Daoy (cell line): ENCODE data around the gene ARRDC2. TPM values are rescaled to one million over a fixed set of nuclear protein-coding genes. Genes with fewer than 3 reads are reported as not detected.

Source experiments
- DNase-seq: peaks from one replicate; pipeline ENCODE4 v3.0.0-alpha.2; 2015; ENCODE audit warnings: low read depth
- total RNA-seq: library from RNA; depleted of rRNA; stranded (reverse); fragments of >200 nt; shearing (Covaris generic); gene quantifications from 2 replicates; pipeline ENCODE4 v1.2.3, GENCODE V29; 2014; rRNA removed

Gene ARRDC2
- total RNA-seq, 1 experiment from 2014 or later, result 35.7 TPM

GRCh38 chr19:18057557-18057956, 49.6 kb downstream of the ARRDC2 start:
- no peak for DNase-seq

GRCh38 chr19:18058208-18059009, 50.4 kb downstream of the ARRDC2 start:
- DNase-seq, result peak; percentile 81

- no peak for DNase-seq
These were observed 51.3 kb downstream of the ARRDC2 start for GRCh38 chr19:18059297-18059696.

GRCh38 chr19:18059902-18060301, 51.9 kb downstream of the ARRDC2 start:
- DNase-seq, result no peak

DNA sequence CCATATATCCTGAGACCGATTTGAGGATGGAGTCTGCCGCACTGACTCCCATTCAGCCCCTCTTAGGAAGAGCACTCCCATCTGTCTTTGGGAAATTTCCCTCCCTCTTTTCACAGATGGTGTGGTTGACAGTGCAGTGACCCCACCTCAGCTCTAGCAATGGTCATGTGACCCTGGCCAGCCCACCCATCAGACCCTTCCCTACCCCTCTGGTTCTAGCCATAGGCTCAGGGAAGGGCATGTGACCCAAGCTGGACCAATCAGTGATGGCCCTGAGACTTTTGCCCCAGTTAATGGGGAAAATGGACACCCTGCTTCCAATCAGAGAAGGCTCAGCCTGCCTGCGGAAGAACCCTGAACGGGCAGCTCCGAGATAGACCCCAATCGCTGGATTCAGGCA, 52.5 kb downstream of the ARRDC2 start:
- no peak for DNase-seq

DNA sequence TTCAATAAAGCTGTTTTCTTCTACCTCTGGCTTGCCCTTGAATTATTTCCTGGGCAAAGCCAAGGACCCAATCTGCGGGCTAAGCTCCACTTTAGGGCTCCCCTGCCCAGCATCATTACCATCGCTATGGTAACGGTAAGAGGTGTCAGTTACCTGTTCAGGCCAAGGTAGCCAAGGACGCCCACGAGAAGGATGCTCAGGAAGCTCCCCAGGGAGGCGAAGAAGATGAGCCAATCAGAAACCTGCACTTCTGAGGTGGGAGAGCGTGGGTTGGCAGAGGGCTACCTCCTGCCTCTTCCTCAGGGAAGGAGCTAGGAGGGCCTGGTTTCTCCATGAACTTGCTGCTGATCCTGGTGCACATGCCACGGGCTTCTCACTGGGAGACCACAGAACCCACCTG, 54.1 kb downstream of the ARRDC2 start:
- DNase-seq, result no peak

GRCh38 chr19:18063463-18063862, 55.5 kb downstream of the ARRDC2 start:
- peak; percentile 25 for DNase-seq

Other genes with a start within 250 kb of the ARRDC2 start
- gene B3GNT3, start 213.0 kb upstream of the ARRDC2 start, total RNA-seq, result 0.06 and 0.09 TPM in 2 replicates
- not detected in 2 replicates for gene INSL3, start 186.7 kb upstream of the ARRDC2 start, total RNA-seq
- gene JAK3, start 160.2 kb upstream of the ARRDC2 start, total RNA-seq, result 0.06 and 0.09 TPM in 2 replicates
- 1,269 and 1,595 TPM in 2 replicates for gene RPL18A, start 148.3 kb upstream of the ARRDC2 start, total RNA-seq
- gene SLC5A5, start 136.2 kb upstream of the ARRDC2 start, total RNA-seq, result not detected in 2 replicates
- gene CCDC124, start 75.2 kb upstream of the ARRDC2 start, total RNA-seq, result 44.7 and 53.3 TPM in 2 replicates
- 0.06 TPM in 1 of 2 replicates, not detected in the other for gene KCNN1, start 41.1 kb upstream of the ARRDC2 start, total RNA-seq
- gene IL12RB1, start 78.8 kb downstream of the ARRDC2 start, total RNA-seq, result 3.4 and 3.8 TPM in 2 replicates
- 1.1 and 1.5 TPM in 2 replicates for gene MAST3, start 89.6 kb downstream of the ARRDC2 start, total RNA-seq
- gene PIK3R2, start 145.0 kb downstream of the ARRDC2 start, total RNA-seq, result 6.5 and 14.2 TPM in 2 replicates
- gene IFI30, start 165.6 kb downstream of the ARRDC2 start, total RNA-seq, result 17.8 and 20.2 TPM in 2 replicates
- gene MPV17L2, start 185.0 kb downstream of the ARRDC2 start, total RNA-seq, result 43.3 and 67.4 TPM in 2 replicates
- gene RAB3A, start 195.9 kb downstream of the ARRDC2 start, total RNA-seq, result 0.23 TPM in 1 of 2 replicates, not detected in the other
- 0.17 TPM in 1 of 2 replicates, not detected in the other for gene PDE4C, start 218.3 kb downstream of the ARRDC2 start, total RNA-seq